K562 (cell line): Measurements from ENCODE around the gene PPP1R10. TPM values are rescaled to one million over a fixed set of nuclear protein-coding genes. Genes with fewer than 3 reads are reported as not detected.

Source experiments
- CLOCK ChIP-seq: fragments of 250-450 bp; sonication (Bioruptor Pico); IDR thresholded peaks from 2 replicates; pipeline ENCODE4 v1.4.0; 2020; ENCODE audit warnings: mild to moderate bottlenecking, moderate library complexity, borderline replicate concordance
- DNMT1 ChIP-seq: fragments of 450-650 bp; IDR thresholded peaks from 2 replicates; pipeline ENCODE4 v1.6.1; 2016; ENCODE audit warnings: antibody characterized with exemption, mild to moderate bottlenecking
- DPF2 ChIP-seq: fragments of 450-650 bp; IDR thresholded peaks from 2 replicates; pipeline ENCODE4 v1.6.1; 2016
- E2F6 ChIP-seq, 2 experiments: IDR thresholded peaks; 2 replicates each; pipeline ENCODE4 v1.6.1; 2011; ENCODE audit warnings: borderline replicate concordance in 1 of 2, control low read depth in 1 of 2, low read depth in 1 of 2, low read length in 1 of 2, mild to moderate bottlenecking in 1 of 2, mixed read lengths in 1 of 2, moderate library complexity in 1 of 2; ENCODE audit not compliant: insufficient read depth in 1 of 2, insufficient read length in 1 of 2, poor library complexity in 1 of 2, severe bottlenecking in 1 of 2; ENCODE audit errors: extremely low read depth in 1 of 2
- HEY1 ChIP-seq: fragments of 250-450 bp; sonication (Bioruptor Pico); IDR thresholded peaks from 2 replicates; pipeline ENCODE4 v1.5.0; 2020; ENCODE audit warnings: mild to moderate bottlenecking, moderate library complexity, borderline replicate concordance
- JUNB ChIP-seq: fragments of 450-650 bp; formaldehyde crosslinking; conservative IDR thresholded peaks from 2 replicates; pipeline ENCODE4 v1.4.0; 2020; ENCODE audit warnings: mild to moderate bottlenecking
- MAZ ChIP-seq, 2 experiments: fragments of 450-650 bp in 1 of 2; sonication (generic) in 1 of 2; formaldehyde crosslinking; IDR thresholded peaks in 1 of 2; conservative IDR thresholded peaks in 1 of 2; 2 replicates each; pipeline versions ENCODE4 v1.4.0 to v1.5.0; 2020; ENCODE audit warnings: mild to moderate bottlenecking in 1 of 2, missing genetic modification reagents in 1 of 2
- MEF2A ChIP-seq: IDR thresholded peaks from 2 replicates; pipeline ENCODE4 v1.6.1; 2011; ENCODE audit warnings: low read depth, mild to moderate bottlenecking, low read length, moderate library complexity; ENCODE audit not compliant: control insufficient read depth
- NR0B1 ChIP-seq: fragments of 450-650 bp; IDR thresholded peaks from one replicate; pipeline ENCODE4 v1.6.1; 2018; ENCODE audit warnings: mild to moderate bottlenecking, moderate library complexity; ENCODE audit not compliant: partially characterized antibody
- NRF1 ChIP-seq, 2 experiments: fragments of 450-650 bp; IDR thresholded peaks in 1 of 2; conservative IDR thresholded peaks in 1 of 2; 2 replicates each; pipeline ENCODE4 v1.6.1; 2014; ENCODE audit warnings: mild to moderate bottlenecking in 2 of 2
- PHF20 ChIP-seq: fragments of 450-650 bp; IDR thresholded peaks from 2 replicates; pipeline ENCODE4 v1.6.1; 2018; ENCODE audit not compliant: partially characterized antibody
- POLR3G ChIP-seq: IDR thresholded peaks from 2 replicates; pipeline ENCODE4 v1.6.1; 2011; ENCODE audit not compliant: insufficient read length, insufficient replicate concordance; ENCODE audit errors: extremely low read depth
- SP2 ChIP-seq: IDR thresholded peaks from 2 replicates; pipeline ENCODE4 v1.6.1; 2011; ENCODE audit warnings: mild to moderate bottlenecking, low read depth, low read length, moderate library complexity; ENCODE audit not compliant: poor library complexity, severe bottlenecking; ENCODE audit errors: extremely low read depth
- TRIM24 ChIP-seq, 2 experiments: fragments of 450-650 bp; IDR thresholded peaks; 2 replicates each; pipeline ENCODE4 v1.6.1; 2016
- polyA plus RNA-seq, 8 experiments: library from polyadenylated mRNA; depleted of rRNA in 4 of 8; stranded (reverse) in 5 of 8; unstranded in 3 of 8; fragments of >200 nt; fragmentation: Nextera tagmentation in 2 of 8; fragmentation: Illumina TruSeq in 1 of 8; extraction: Ambion mirVana in 2 of 8; extraction: Trizol in 1 of 8; gene quantifications; 2 replicates each; pipeline versions ENCODE4 v1.2.1 to v1.2.3, GENCODE V29; 2011 to 2014; ENCODE audit warnings: inconsistent platforms in 1 of 8, missing spikeins in 1 of 8
- total RNA-seq, 7 experiments: library from RNA; depleted of rRNA in 6 of 7; stranded (reverse); fragments of >200 nt in 6 of 7; fragmentation: Illumina TruSeq in 2 of 7; extraction: Trizol in 2 of 7; gene quantifications; 2 replicates each; pipeline versions ENCODE4 v1.2.1 to v1.2.3, GENCODE V29; 2011 to 2021; ENCODE audit warnings: low replicate concordance in 1 of 7
- TF ChIP-seq, protein P1 (sequence below): fragments of 250-450 bp; sonication (Bioruptor Pico); IDR thresholded peaks from 2 replicates; pipeline ENCODE4 v1.4.0; 2020; ENCODE audit warnings: borderline replicate concordance
- TF ChIP-seq, protein P2 (sequence below): sonication (generic); formaldehyde crosslinking; IDR thresholded peaks from 2 replicates; pipeline ENCODE4 v1.8.0; 2022; ENCODE audit warnings: mild to moderate bottlenecking, missing genetic modification reagents
- TF ChIP-seq, protein P3 (sequence below): fragments of 450-650 bp; IDR thresholded peaks from 2 replicates; pipeline ENCODE4 v1.6.1; 2016; ENCODE audit warnings: antibody characterized with exemption

The PPP1R10 gene
- total and polyA plus RNA-seq, 9 of the 15 experiments (the other 6 are each of a cell fraction or from before 2014, with no cell fraction given) = 14.1 to 65.5 (median 32.6) TPM

GRCh38 chr6:30556906-30557682, 59.9 kb downstream of the PPP1R10 start, which contains the start of gene PRR3 (continued):
- no peak for TF ChIP-seq CLOCK (CRISPR knock-in tag)
- TF ChIP-seq, protein P1, sequence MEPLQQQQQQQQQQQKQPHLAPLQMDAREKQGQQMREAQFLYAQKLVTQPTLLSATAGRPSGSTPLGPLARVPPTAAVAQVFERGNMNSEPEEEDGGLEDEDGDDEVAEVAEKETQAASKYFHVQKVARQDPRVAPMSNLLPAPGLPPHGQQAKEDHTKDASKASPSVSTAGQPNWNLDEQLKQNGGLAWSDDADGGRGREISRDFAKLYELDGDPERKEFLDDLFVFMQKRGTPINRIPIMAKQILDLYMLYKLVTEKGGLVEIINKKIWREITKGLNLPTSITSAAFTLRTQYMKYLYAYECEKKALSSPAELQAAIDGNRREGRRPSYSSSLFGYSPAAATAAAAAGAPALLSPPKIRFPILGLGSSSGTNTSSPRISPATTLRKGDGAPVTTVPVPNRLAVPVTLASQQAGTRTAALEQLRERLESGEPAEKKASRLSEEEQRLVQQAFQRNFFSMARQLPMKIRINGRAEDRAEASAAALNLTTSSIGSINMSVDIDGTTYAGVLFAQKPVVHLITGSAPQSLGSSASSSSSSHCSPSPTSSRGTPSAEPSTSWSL = 0 out of 2 replicates have a peak, but pooled peaks have one; percentile 21
- TF ChIP-seq, protein P2, sequence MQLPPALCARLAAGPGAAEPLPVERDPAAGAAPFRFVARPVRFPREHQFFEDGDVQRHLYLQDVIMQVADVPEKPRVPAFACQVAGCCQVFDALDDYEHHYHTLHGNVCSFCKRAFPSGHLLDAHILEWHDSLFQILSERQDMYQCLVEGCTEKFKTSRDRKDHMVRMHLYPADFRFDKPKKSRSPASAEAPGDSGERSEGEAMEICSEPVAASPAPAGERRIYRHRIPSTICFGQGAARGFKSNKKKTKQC (CRISPR knock-in tag) = peak; percentile 81
- no peak for TF ChIP-seq POLR3G
- TF ChIP-seq NRF1 (conservative IDR thresholded peaks at IDR 0.05 in 1 of 2, IDR thresholded peaks at IDR 0.05 in 1 of 2) = peak; percentile 81 to 86
- TF ChIP-seq, protein P3, sequence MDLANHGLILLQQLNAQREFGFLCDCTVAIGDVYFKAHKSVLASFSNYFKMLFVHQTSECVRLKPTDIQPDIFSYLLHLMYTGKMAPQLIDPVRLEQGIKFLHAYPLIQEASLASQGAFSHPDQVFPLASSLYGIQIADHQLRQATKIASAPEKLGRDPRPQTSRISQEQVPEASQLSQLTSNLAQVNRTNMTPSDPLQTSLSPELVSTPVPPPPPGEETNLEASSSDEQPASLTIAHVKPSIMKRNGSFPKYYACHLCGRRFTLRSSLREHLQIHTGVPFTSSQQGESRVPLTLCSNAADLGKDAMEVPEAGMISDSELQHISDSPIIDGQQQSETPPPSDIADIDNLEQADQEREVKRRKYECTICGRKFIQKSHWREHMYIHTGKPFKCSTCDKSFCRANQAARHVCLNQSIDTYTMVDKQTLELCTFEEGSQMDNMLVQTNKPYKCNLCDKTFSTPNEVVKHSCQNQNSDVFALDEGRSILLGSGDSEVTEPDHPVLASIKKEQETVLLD = no peak
- peak; percentile 94 to 96 for TF ChIP-seq E2F6 (IDR thresholded peaks at IDR 0.05; ENCODE audit: borderline replicate concordance in 1 of 2, extremely low read depth in 1 of 2, insufficient read depth in 1 of 2, insufficient read length in 1 of 2, low read depth in 1 of 2, low read length in 1 of 2, poor library complexity in 1 of 2, severe bottlenecking in 1 of 2)
- no peak; the same call in 1 of the 2 replicates for TF ChIP-seq MEF2A
- peak; percentile 76; the same call in 1 of the 2 replicates for TF ChIP-seq DNMT1
- TF ChIP-seq HEY1 (CRISPR knock-in tag) = no peak
- TF ChIP-seq PHF20 = peak; percentile 99
- TF ChIP-seq DPF2 = peak; percentile 26
- TF ChIP-seq NR0B1 = no peak
- no peak for TF ChIP-seq SP2
- peak; percentile 24 to 86; a peak in 2 of 4 replicates for TF ChIP-seq TRIM24 (IDR thresholded peaks at IDR 0.05)
- no peak for TF ChIP-seq JUNB
- peak; percentile 68 to 90 for TF ChIP-seq MAZ (CRISPR knock-in tag; conservative IDR thresholded peaks at IDR 0.05 in 1 of 2, IDR thresholded peaks at IDR 0.05 in 1 of 2)
